A673 (cell line): ENCODE results near the gene DOCK8. TPM values are rescaled to one million over a fixed set of nuclear protein-coding genes. Genes with fewer than 3 reads are reported as not detected.

Experiments
- BruUV-seq: library from RNA; stranded (reverse); fragments of 400-500 nt; replicated peaks from 2 replicates; lab custom pipeline; 2021; lab: Mats Ljungman, UMichigan
- CTCF ChIA-PET: fragments of 300-600 bp; sonication (Branson Sonifier 250); formaldehyde crosslinking; loops from one replicate; lab custom pipeline; 2022; ENCODE audit warnings: antibody characterized with exemption; lab: Charles Lee
- POLR2A ChIA-PET: fragments of 300-600 bp; sonication (Branson Sonifier 250); formaldehyde crosslinking; loops from one replicate; lab custom pipeline; 2022; ENCODE audit warnings: antibody characterized with exemption; ENCODE audit not compliant: low non-redundant PET; lab: Charles Lee
- DNase-seq: peaks from one replicate; pipeline ENCODE4 v3.0.0-alpha.2; 2015; ENCODE audit warnings: low spot score
- H3K27ac ChIP-seq: fragments of 200-600 bp; sonication (generic); 2 replicates; pipeline ENCODE4 v1.5.1; 2016; ENCODE audit warnings: mixed run types, low read depth, mild to moderate bottlenecking, mixed read lengths, antibody characterized with exemption, low read length; ENCODE audit not compliant: poor library complexity, severe bottlenecking
- H3K27me3 ChIP-seq: fragments of 200-600 bp; sonication (generic); replicated peaks from 2 replicates; pipeline ENCODE4 v1.6.1; 2017; ENCODE audit warnings: mixed run types, low read depth, mild to moderate bottlenecking, mixed read lengths, antibody characterized with exemption, low read length; ENCODE audit not compliant: insufficient read depth, poor library complexity
- H3K36me3 ChIP-seq: fragments of 200-600 bp; sonication (generic); 2 replicates; pipeline ENCODE4 v1.6.1; 2016; ENCODE audit warnings: mixed run types, mild to moderate bottlenecking, mixed read lengths, antibody characterized with exemption, low read length; ENCODE audit not compliant: insufficient read depth, poor library complexity, severe bottlenecking
- H3K4me1 ChIP-seq: fragments of 200-600 bp; sonication (generic); 2 replicates; pipeline ENCODE4 v1.6.1; 2017; ENCODE audit warnings: mixed run types, mild to moderate bottlenecking, mixed read lengths, antibody characterized with exemption, low read length; ENCODE audit not compliant: insufficient read depth, poor library complexity, severe bottlenecking
- H3K4me3 ChIP-seq: fragments of 200-600 bp; sonication (generic); 2 replicates; pipeline ENCODE4 v1.5.1; 2016; ENCODE audit warnings: low read depth, mixed run types, mild to moderate bottlenecking, mixed read lengths, low read length; ENCODE audit not compliant: poor library complexity, severe bottlenecking
- H3K9me3 ChIP-seq: fragments of 200-600 bp; sonication (generic); 2 replicates; pipeline ENCODE4 v1.6.1; 2016; ENCODE audit warnings: mixed run types, low read depth, mild to moderate bottlenecking, mixed read lengths, antibody characterized with exemption, low read length; ENCODE audit not compliant: poor library complexity, severe bottlenecking
- EZH2 ChIP-seq: fragments of 200-600 bp; sonication (generic); IDR thresholded peaks from 2 replicates; pipeline ENCODE4 v1.6.1; 2017; ENCODE audit warnings: borderline replicate concordance, low read depth, mild to moderate bottlenecking, mixed read lengths, antibody characterized with exemption, low read length; ENCODE audit not compliant: poor library complexity, severe bottlenecking
- intact Hi-C: fragments of 100-400 bp; cut with micrococcal nuclease; formaldehyde crosslinking; loops from one replicate; pipeline ENCODE4 v1.10.0; 2022; ENCODE audit not compliant: unreplicated experiment
- total RNA-seq: library from RNA; stranded (reverse); gene quantifications from 2 replicates; pipeline ENCODE4 v1.2.3, GENCODE V29; 2021
- TF ChIP-seq, protein P1 (sequence below): fragments of 300-800, 200-600 bp; sonication (generic); conservative IDR thresholded peaks from 2 replicates; pipeline ENCODE4 v1.5.1; 2017; ENCODE audit warnings: low read depth, mild to moderate bottlenecking, antibody characterized with exemption, low read length, moderate library complexity, mixed read lengths

DOCK8 gene
- total RNA-seq, 1 experiment from 2014 or later: not detected

- Histone ChIP-seq H3K27ac (no peak overlapping the region), H3K9me3 (no peaks in the 10 kb centered on the region), H3K4me1 (no peaks in the 10 kb centered on the region), H3K36me3 (no peaks in the 10 kb centered on the region), H3K27me3 (peaks cover 11% of the 10 kb centered on the region), H3K4me3 (no peak overlapping the region)
- POLR2A ChIA-PET: no interaction called here
- TF ChIP-seq EZH2: no peak
- TF ChIP-seq, protein P1, sequence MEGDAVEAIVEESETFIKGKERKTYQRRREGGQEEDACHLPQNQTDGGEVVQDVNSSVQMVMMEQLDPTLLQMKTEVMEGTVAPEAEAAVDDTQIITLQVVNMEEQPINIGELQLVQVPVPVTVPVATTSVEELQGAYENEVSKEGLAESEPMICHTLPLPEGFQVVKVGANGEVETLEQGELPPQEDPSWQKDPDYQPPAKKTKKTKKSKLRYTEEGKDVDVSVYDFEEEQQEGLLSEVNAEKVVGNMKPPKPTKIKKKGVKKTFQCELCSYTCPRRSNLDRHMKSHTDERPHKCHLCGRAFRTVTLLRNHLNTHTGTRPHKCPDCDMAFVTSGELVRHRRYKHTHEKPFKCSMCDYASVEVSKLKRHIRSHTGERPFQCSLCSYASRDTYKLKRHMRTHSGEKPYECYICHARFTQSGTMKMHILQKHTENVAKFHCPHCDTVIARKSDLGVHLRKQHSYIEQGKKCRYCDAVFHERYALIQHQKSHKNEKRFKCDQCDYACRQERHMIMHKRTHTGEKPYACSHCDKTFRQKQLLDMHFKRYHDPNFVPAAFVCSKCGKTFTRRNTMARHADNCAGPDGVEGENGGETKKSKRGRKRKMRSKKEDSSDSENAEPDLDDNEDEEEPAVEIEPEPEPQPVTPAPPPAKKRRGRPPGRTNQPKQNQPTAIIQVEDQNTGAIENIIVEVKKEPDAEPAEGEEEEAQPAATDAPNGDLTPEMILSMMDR: no peak
- no peak for DNase-seq
- BruUV-seq: no TSS peak
- CTCF ChIA-PET: no interaction called here
- intact Hi-C loops: no loop called here
Observed at GRCh38 chr9:495739-496138, 281.1 kb downstream of the DOCK8 start.

GRCh38 chr9:503326-503725 is 288.7 kb downstream of the DOCK8 start:
- Histone ChIP-seq H3K4me1 (no peaks in the 10 kb centered on the region), H3K4me3 (no peak overlapping the region), H3K9me3 (no peaks in the 10 kb centered on the region), H3K27ac (no peak overlapping the region), H3K27me3 (peaks cover 58% of the 10 kb centered on the region), H3K36me3 (no peaks in the 10 kb centered on the region)
- intact Hi-C loops: no loop called here
- CTCF ChIA-PET: no interaction called here
- TF ChIP-seq, protein P1: no peak
- no peak for TF ChIP-seq EZH2
- BruUV-seq: no TSS peak
- DNase-seq: no peak
- POLR2A ChIA-PET: no interaction called here

GRCh38 chr9:503881-504852 is 289.5 kb downstream of the DOCK8 start, which contains the start of gene KANK1:
TSS of gene KANK1 (plus strand) at chr9:504695.
- peak; percentile 30 for DNase-seq
- H3K36me3 ChIP-seq: no peaks in the 10 kb centered on the region
- H3K9me3 ChIP-seq: no peaks in the 10 kb centered on the region
- peaks cover 62% of the 10 kb centered on the region for H3K27me3 ChIP-seq
- no peak within 1 kb of the TSS for H3K27ac ChIP-seq
- BruUV-seq: no TSS peak
- ChIA-PET CTCF (no interaction called here), POLR2A (no interaction called here)
- H3K4me3 ChIP-seq: peak within 1 kb of the TSS; percentile 26
- H3K4me1 ChIP-seq: no peaks in the 10 kb centered on the region
- intact Hi-C loops: no loop called here
- TF ChIP-seq, protein P1: no peak; the same call in 1 of the 2 replicates
- no peak for TF ChIP-seq EZH2
